Hematopoietic multipotent progenitor cell (in vitro differentiated cells): ENCODE measurements around the gene MAP3K5. TPM values are rescaled to one million over a fixed set of nuclear protein-coding genes. Genes with fewer than 3 reads are reported as not detected.

Source experiments
- small RNA-seq: library from RNA; depleted of rRNA; stranded (forward); fragments of <200 nt; gene quantifications from one replicate; pipeline ENCODE3, GENCODE V24; 2012
- total RNA-seq: library from RNA; depleted of rRNA; stranded (reverse); fragments of >200 nt; gene quantifications from one replicate; pipeline ENCODE4 v1.2.3, GENCODE V29; 2012

The MAP3K5 gene
- total RNA-seq, 1 donor, result 29.9 TPM

Small RNA genes lying within 50 kb of the gene (small RNA-seq; reads per million reads assigned to genes)
- gene RNA5SP219, result 0.20 reads per million

Other genes with a start within 250 kb of the MAP3K5 start
- 30.4 TPM for gene MAP7, start 242.1 kb downstream of the MAP3K5 start, total RNA-seq
- gene PEX7, start 30.1 kb upstream of the MAP3K5 start, total RNA-seq, result 7.0 TPM
- gene SLC35D3, start 129.8 kb upstream of the MAP3K5 start, total RNA-seq, result under 0.01 TPM